Hematopoietic multipotent progenitor cell treated with erythropoietin and hydrocortisone succinate and interleukin-3 and kit ligand, for 15 days (in vitro differentiated cells): ENCODE data around the gene KRTAP4-12.
"Not testable (repeated sequence)": the region's sequence is repeated elsewhere in the genome, so short reads cannot be mapped to it uniquely, and the experiment has no call there.

Experiments
- DNase-seq: peaks from one replicate; pipeline ENCODE4 v3.0.0-alpha.2; 2015; ENCODE audit warnings: low spot score

The KRTAP4-12 gene

GRCh38 chr17:41123991-41124371 is at the start of gene KRTAP4-12:
KRTAP4-12 (minus strand) TSS chr17:41124182; CDS start chr17:41124122, 60 bp downstream.
- not testable (repeated sequence) for DNase-seq

GRCh38 chr17:41171886-41172285 is 47.9 kb upstream of the KRTAP4-12 start:
- no peak for DNase-seq

- DNase-seq = no peak
Observed at GRCh38 chr17:41168121-41168520, 44.1 kb upstream of the KRTAP4-12 start, which contains the start of gene KRTAP4-3. KRTAP4-3 (minus strand) TSS chr17:41168221; CDS start chr17:41168172, 49 bp downstream.

GRCh38 chr17:41167561-41167960 is 43.6 kb upstream of the KRTAP4-12 start:
- DNase-seq = no peak

- no peak for DNase-seq
Observed at GRCh38 chr17:41163828-41164227, 39.8 kb upstream of the KRTAP4-12 start.

- DNase-seq = no peak
Observed at GRCh38 chr17:41160648-41161047, 36.7 kb upstream of the KRTAP4-12 start, which contains the start of gene KRTAP4-4. KRTAP4-4 (minus strand) TSS chr17:41160748; CDS start chr17:41160691, 57 bp downstream.

- not testable (repeated sequence) for DNase-seq
Observed at GRCh38 chr17:41160190-41160589, 36.2 kb upstream of the KRTAP4-12 start.

- DNase-seq = no peak
Observed at GRCh38 chr17:41153856-41154255, 29.9 kb upstream of the KRTAP4-12 start.

GRCh38 chr17:41151525-41151924 is 27.5 kb upstream of the KRTAP4-12 start:
- no peak for DNase-seq

- DNase-seq = no peak
Observed at GRCh38 chr17:41150026-41150425, 26.0 kb upstream of the KRTAP4-12 start.

GRCh38 chr17:41149652-41149985 is 25.6 kb upstream of the KRTAP4-12 start, which contains the start of gene KRTAP4-5:
KRTAP4-5 (minus strand) TSS chr17:41149825; CDS start chr17:41149767, 58 bp downstream.
- no peak for DNase-seq

GRCh38 chr17:41148971-41149651 is 25.1 kb upstream of the KRTAP4-12 start:
- not testable (repeated sequence) for DNase-seq

- DNase-seq = no peak
Observed at GRCh38 chr17:41147531-41148204, 23.7 kb upstream of the KRTAP4-12 start.

- DNase-seq = no peak
Observed at GRCh38 chr17:41145261-41145660, 21.3 kb upstream of the KRTAP4-12 start.

- no peak for DNase-seq
Observed at GRCh38 chr17:41144846-41145245, 20.9 kb upstream of the KRTAP4-12 start.

GRCh38 chr17:41141361-41141760 is 17.4 kb upstream of the KRTAP4-12 start:
- no peak for DNase-seq

- DNase-seq = no peak
Observed at GRCh38 chr17:41140360-41141131, 16.6 kb upstream of the KRTAP4-12 start, which contains the start of gene KRTAP4-6. KRTAP4-6 (minus strand) TSS chr17:41140544; CDS start chr17:41140487, 57 bp downstream.

GRCh38 chr17:41139865-41140264 is 15.9 kb upstream of the KRTAP4-12 start:
- DNase-seq = not testable (repeated sequence)

- DNase-seq = no peak
Observed at GRCh38 chr17:41133880-41134735, 10.1 kb upstream of the KRTAP4-12 start.

GRCh38 chr17:41131979-41132378 is 8.0 kb upstream of the KRTAP4-12 start:
- DNase-seq = no peak

GRCh38 chr17:41127371-41127770 is 3.4 kb upstream of the KRTAP4-12 start:
- DNase-seq = no peak
